Measurements from ENCODE around the gene KIF5C.

- TF ChIP-seq EP300 (IDR thresholded peaks at IDR 0.05; ENCODE audit: low read depth in 2 of 2, low read length in 2 of 2) (no peak), EP300 (CRISPR knock-in tag; IDR thresholded peaks at IDR 0.05; ENCODE audit: borderline replicate concordance) (no peak), BHLHE40 (IDR thresholded peaks at IDR 0.05; ENCODE audit: low read length) (no peak), ZNF766 (CRISPR knock-in tag; IDR thresholded peaks at IDR 0.05; ENCODE audit: borderline replicate concordance) (no peak), CEBPG (CRISPR knock-in tag; IDR thresholded peaks at IDR 0.05) (no peak), ARID3A (IDR thresholded peaks at IDR 0.05; ENCODE audit: low read depth, low read length) (no peak), CBX5 (CRISPR knock-in tag; IDR thresholded peaks at IDR 0.05; ENCODE audit: borderline replicate concordance) (no peak)
Observed at GRCh38 chr2:148900350-148900837, 25.4 kb downstream of the KIF5C start.
